GM10266 (cell line): Measurements from ENCODE around the gene COL17A1.

ENCODE experiments used
- DNase-seq: peaks from one replicate; pipeline ENCODE4 v3.0.0; 2012; ENCODE audit errors: extremely low spot score
- CTCF ChIP-seq: IDR thresholded peaks from 2 replicates; pipeline ENCODE4 v1.5.1; 2012; ENCODE audit warnings: mild to moderate bottlenecking, low read depth; ENCODE audit not compliant: control insufficient read depth, insufficient read depth; ENCODE audit errors: missing control alignments

Gene COL17A1

GRCh38 chr10:104109908-104110662, 24.4 kb upstream of the COL17A1 start:
- DNase-seq = no peak
- no peak for TF ChIP-seq CTCF

DNA sequence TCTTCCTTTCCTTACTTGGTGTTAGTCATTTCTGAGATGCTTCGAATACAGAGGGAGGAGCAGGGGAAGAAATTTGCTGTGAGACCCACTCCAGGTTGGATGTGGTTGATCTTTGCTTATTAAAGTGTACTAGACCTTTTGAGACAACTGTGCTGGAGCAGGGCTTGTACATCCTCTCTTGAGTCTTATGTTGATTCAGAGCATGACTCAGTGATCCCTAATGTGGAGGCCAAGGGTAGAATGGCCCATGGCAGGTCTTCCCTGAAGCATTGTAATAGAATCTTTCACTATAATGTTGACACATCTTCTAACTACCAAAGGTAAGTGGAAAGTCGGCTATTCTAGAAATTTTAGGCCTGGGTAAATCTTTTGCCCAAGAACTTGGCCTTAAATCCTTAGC, 19.2 kb upstream of the COL17A1 start:
- no peak for DNase-seq
- TF ChIP-seq CTCF = no peak

- no peak for TF ChIP-seq CTCF
- DNase-seq = no peak
Observed at GRCh38 chr10:104104418-104104817, 18.7 kb upstream of the COL17A1 start.

GRCh38 chr10:104103956-104104355, 18.3 kb upstream of the COL17A1 start:
- no peak for DNase-seq
- TF ChIP-seq CTCF = no peak

DNA sequence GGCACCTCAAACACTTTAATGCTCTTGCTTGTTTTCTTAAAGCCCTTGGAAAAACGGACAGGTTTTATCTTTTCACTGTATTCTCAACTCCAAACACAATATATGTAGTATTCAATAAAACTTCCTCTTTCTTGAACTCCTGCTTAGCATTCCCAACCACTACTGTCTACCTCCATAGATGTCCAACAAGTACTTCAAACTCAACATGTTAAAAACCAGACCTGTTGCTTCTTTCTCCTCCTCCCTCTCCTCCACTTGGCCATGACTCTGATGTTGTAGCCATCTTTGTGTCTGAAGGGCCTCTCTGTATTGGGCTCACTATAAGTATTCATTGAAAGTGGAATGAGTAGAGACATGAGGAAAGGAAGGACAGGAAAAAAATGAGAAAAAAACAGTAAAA, 16.2 kb upstream of the COL17A1 start:
- DNase-seq = no peak
- TF ChIP-seq CTCF = no peak

- no peak for DNase-seq
- TF ChIP-seq CTCF = no peak
Observed at GRCh38 chr10:104100795-104101194, 15.1 kb upstream of the COL17A1 start.

DNA sequence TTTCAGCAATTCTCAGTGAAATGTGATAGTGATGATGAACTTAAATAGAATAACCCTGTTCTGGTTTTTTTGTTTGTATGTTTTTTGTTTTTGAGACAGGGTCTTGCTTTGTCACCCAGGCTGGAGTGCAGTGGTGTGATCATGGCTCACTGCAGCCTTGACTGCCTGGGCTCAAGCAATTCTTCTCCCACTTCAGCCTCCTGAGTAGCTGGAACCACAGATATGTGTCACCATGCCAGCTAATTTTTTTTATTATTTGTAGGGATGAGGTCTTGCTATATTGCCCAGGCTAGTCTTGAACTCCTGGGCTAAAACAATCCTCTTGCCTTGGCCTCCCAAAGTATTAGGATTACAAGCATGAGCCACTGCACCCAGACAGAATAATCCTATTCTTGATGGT, 14.3 kb upstream of the COL17A1 start:
- no peak for TF ChIP-seq CTCF
- no peak for DNase-seq
